ENCODE results near the gene ROR1. TPM values are rescaled to one million over a fixed set of nuclear protein-coding genes. Genes with fewer than 3 reads are reported as not detected.

Gene ROR1
- total RNA-seq, 2 donors from 2014 or later = 12.9 to 40.8 TPM

GRCh38 chr1:64038965-64039364 is 265.1 kb downstream of the ROR1 start:
- no peaks in the 10 kb centered on the region for H3K36me3 ChIP-seq
- DNase-seq (ENCODE audit: low spot score) = no peak
- no peaks in the 10 kb centered on the region for H3K27me3 ChIP-seq
- no peaks in the 10 kb centered on the region for H3K9me3 ChIP-seq
- H3K4me1 ChIP-seq = peaks cover 0 to 49% of the 10 kb centered on the region in 2 donors
- TF ChIP-seq CTCF (IDR thresholded peaks at IDR 0.05) = no peak
- H3K27ac ChIP-seq = peak overlapping the region; percentile 71 to 85
- H3K4me3 ChIP-seq = no peak overlapping the region

- peaks cover 0 to 44% of the 10 kb centered on the region in 2 donors for H3K4me1 ChIP-seq
- H3K27ac ChIP-seq = peak overlapping the region; percentile 71 to 85
- no peak for DNase-seq (ENCODE audit: low spot score)
- no peaks in the 10 kb centered on the region for H3K27me3 ChIP-seq
- no peak for TF ChIP-seq CTCF (IDR thresholded peaks at IDR 0.05)
- no peak overlapping the region for H3K4me3 ChIP-seq
- H3K9me3 ChIP-seq = no peaks in the 10 kb centered on the region
- H3K36me3 ChIP-seq = no peaks in the 10 kb centered on the region
Measured at GRCh38 chr1:64039390-64039926, 265.6 kb downstream of the ROR1 start.

GRCh38 chr1:64041371-64042131 is 267.7 kb downstream of the ROR1 start:
- H3K36me3 ChIP-seq = no peaks in the 10 kb centered on the region
- no peak for TF ChIP-seq CTCF (IDR thresholded peaks at IDR 0.05)

GRCh38 chr1:64042331-64043100 is 268.7 kb downstream of the ROR1 start:
- no peak for TF ChIP-seq CTCF (IDR thresholded peaks at IDR 0.05)
- H3K4me3 ChIP-seq = no peak overlapping the region
- no peaks in the 10 kb centered on the region for H3K9me3 ChIP-seq
- peaks cover 0 to 41% of the 10 kb centered on the region in 2 donors for H3K4me1 ChIP-seq
- peak overlapping the region; percentile 71 to 85 for H3K27ac ChIP-seq
- H3K27me3 ChIP-seq = no peaks in the 10 kb centered on the region
- DNase-seq (ENCODE audit: low spot score) = no peak
- no peaks in the 10 kb centered on the region for H3K36me3 ChIP-seq

More at GRCh38 chr1:64041371-64042131, 267.7 kb downstream of the ROR1 start:
- DNase-seq (ENCODE audit: low spot score) = no peak
- H3K4me1 ChIP-seq = peaks cover 0 to 42% of the 10 kb centered on the region in 2 donors
- H3K27me3 ChIP-seq = no peaks in the 10 kb centered on the region
- H3K9me3 ChIP-seq = no peaks in the 10 kb centered on the region
- H3K27ac ChIP-seq = peak overlapping the region; percentile 71 to 85
- no peak overlapping the region for H3K4me3 ChIP-seq

GRCh38 chr1:64043288-64043687 is 269.5 kb downstream of the ROR1 start:
- Histone ChIP-seq H3K27ac (peak overlapping the region; percentile 71 to 85), H3K4me3 (no peak overlapping the region), H3K9me3 (no peaks in the 10 kb centered on the region), H3K36me3 (no peaks in the 10 kb centered on the region), H3K4me1 (peaks cover 0 to 33% of the 10 kb centered on the region in 2 donors), H3K27me3 (no peaks in the 10 kb centered on the region)
- no peak for DNase-seq (ENCODE audit: low spot score)
- no peak for TF ChIP-seq CTCF (IDR thresholded peaks at IDR 0.05)

All from right atrium auricular region (tissue), 2 donors.